Mucosa of gallbladder (tissue), 1 donor: ENCODE data around the gene SS18L1. TPM values are rescaled to one million over a fixed set of nuclear protein-coding genes. Genes with fewer than 3 reads are reported as not detected.

Experiments used
- DNase-seq: peaks from one replicate; pipeline ENCODE4 v3.0.0-alpha.2; 2020; ENCODE audit warnings: low spot score
- total RNA-seq: library from RNA; stranded (reverse); gene quantifications from one replicate; pipeline ENCODE4 v1.2.1, GENCODE V29; 2021
- donor health status: DM: no; HTN: no; CAD: no.

The SS18L1 gene
- total RNA-seq, 1 donor from 2014 or later: 14.2 TPM

DNA sequence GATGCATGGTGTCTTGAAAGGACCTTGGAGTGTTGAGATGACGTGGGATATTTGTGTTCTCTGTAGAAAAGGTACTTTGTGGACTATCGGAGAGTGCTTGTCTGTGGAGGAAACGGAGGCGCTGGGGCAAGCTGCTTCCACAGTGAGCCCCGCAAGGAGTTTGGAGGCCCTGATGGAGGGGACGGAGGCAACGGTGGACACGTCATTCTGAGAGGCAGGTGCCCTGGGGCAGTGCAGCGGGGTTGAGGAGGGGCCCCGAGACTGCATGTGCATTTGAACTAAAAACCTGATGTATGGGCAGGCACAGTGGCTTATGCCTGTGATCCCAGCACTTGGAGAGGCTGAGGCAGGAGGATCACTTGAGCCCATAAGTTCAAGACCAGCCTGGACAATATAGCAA lies 52.2 kb downstream of the SS18L1 start:
- DNase-seq: no peak

DNA sequence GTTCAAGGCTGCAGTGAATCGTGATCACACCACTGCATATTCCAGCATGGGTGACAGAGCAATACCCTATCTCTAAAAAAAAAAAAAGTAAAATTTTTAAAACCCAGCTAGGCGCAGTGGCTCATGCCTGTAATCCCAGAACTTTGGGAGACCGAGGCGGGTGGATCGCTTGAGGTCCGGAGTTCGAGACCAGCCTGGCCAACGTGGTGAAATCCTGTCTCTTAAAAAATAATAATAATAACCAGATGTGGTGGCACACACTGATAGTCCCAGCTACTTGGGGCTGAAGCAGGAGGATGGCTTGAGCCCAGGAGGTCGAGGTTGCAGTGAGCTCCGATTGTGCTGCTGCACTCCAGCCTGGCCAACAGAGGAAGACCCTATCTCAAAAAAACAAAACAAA lies 52.7 kb downstream of the SS18L1 start:
- no peak for DNase-seq

DNA sequence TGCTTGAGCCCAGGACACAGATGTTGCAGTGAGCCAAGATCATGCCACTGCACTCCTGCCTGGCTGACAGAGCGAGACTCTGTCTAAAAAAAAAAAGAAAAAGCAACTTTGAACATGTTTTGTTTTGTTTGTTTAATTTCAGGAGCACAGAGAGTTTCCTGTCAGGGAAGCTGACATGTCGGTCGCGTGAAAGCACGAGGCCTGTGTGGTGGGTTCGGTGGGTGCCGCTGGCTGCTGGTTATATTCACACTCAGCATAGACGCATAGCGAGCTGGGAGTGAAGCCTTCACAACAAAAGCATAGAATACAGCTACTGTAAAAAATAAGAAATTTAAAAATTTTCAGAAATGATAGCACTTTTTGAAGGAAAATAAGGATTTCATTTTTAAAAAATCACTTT lies 53.7 kb downstream of the SS18L1 start:
- no peak for DNase-seq

DNA sequence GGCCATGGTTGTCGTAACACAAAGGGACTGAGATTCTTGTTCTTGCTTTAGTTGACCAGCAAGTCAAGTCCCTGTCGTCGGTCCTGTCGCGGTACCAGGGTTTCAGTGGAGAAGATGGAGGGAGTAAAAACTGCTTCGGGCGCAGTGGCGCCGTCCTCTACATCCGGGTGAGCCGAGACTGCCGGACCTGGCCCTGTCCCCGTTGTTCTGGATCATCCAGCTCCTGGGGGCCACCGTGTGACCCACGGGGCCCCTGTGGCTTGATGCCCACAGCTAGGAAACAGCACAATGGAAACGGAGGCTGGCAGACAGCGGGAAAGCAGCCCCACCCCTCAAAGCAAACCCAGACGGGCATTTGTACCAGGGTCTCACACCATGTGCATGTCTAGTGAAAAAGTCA lies 54.2 kb downstream of the SS18L1 start:
- no peak for DNase-seq

DNA sequence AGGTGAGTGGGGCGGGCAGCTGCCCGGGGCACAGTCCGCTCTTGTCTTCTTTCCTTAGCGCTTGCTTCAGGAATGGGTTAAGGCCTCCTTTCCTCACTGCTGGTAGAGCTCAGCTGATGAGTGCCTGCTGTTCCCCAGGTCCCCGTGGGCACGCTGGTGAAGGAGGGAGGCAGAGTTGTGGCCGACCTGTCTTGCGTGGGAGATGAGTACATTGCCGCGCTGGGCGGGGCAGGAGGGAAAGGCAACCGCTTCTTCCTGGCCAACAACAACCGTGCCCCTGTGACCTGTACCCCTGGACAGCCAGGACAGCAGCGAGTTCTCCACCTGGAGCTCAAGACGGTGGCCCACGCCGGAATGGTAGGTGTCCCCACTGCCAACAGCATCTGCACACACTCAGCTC lies 54.9 kb downstream of the SS18L1 start:
- no peak for DNase-seq

DNA sequence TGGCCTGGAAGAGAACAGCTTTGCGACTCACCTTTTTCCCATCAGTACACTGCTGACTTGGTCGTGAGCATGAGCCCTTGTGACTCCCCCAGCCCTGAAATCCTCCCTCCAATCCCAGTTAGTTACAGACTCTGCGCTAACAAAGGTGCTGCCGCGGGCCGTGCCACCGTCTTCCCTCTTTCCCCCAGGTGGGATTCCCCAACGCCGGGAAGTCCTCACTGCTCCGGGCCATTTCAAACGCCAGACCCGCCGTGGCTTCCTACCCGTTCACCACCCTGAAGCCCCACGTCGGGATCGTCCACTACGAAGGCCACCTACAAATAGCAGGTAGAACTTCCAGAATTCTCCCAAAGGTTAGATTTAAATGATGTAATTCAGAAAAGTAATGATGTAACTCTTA lies 55.4 kb downstream of the SS18L1 start:
- DNase-seq: no peak

DNA sequence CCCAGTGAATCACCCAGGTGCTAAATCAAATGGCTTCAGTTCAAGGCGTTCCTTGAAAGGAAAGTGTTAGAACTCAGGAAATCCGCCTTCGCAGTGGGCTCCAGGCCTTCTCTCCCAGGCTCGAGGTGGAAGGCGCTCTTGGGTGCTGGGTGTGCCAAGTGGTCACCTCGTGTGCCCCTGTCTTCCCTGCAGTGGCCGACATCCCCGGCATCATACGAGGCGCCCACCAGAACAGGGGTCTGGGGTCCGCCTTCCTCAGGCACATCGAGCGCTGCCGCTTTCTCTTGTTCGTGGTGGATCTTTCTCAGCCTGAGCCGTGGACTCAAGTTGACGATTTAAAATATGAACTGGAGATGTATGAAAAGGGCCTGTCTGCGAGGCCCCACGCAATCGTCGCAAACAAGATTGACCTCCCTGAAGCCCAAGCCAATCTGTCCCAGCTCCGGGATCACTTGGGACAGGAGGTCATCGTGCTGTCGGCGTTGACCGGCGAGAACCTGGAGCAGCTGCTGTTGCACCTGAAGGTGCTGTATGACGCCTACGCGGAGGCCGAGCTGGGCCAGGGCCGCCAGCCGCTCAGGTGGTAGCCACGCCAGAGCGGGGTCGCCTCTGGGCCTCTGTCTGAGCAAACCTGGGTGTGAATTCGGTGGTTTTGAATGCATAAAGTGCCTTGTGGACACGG lies 57.1 kb downstream of the SS18L1 start:
- DNase-seq: no peak

DNA sequence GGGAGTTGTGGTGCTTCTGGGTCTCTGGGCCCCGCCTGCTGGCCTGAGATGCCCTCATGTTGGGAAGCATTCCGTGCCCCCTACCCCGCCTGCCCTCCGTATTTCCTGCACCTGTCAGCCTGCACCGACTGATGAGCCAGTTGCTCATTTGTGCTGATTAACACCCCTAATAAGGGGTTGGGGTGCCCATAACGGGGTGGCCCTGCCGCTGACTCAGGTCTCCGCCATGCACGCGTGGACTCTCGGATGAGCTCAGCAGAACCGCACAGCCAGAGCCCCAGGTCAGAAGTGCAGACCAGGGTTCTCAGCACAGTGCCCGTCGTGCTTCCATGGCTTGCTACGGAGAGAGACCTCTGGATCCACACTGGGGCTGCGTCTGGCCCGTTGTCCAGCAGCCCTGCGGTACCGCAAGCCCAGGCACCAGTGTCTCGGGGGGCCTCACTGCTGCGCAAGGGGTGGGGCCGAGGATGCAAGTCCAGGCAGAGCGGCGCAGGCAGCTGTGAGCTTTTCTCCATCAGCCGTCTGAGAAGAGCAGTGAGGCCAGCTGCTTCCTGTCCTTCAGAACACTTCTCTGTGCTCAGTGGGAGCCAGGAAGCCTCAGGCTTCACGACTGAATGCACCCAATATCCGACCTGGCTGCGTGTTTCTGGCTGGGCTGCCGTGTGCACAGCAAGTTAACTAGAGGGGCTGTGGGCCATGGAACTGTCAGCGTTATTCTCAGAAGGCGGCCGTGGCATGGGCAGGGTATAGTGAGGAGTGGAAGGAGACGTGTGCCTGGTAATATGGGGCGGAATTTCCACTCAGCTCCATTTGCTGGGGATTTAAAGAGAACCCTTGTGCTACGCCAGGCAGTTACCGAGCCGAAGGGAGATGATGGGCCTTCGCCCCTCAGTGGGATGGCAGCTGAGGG lies 57.9 kb downstream of the SS18L1 start:
- DNase-seq: no peak

DNA sequence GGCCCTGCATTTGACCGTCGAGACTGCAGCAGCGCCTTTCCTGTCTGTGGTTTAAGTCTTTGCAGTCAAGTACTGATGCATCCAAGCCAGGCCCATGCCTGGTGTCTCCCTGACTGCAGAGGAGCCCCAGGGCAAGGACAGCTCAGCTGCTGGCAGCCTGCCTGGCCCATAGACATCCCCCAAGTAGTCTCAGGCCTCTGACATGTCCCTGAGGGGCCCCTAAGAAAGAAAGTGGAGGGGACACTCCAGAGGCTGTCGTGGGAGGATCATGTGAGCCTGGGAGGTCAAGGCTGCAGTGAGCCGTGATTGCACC lies 58.5 kb downstream of the SS18L1 start:
- no peak for DNase-seq

DNA sequence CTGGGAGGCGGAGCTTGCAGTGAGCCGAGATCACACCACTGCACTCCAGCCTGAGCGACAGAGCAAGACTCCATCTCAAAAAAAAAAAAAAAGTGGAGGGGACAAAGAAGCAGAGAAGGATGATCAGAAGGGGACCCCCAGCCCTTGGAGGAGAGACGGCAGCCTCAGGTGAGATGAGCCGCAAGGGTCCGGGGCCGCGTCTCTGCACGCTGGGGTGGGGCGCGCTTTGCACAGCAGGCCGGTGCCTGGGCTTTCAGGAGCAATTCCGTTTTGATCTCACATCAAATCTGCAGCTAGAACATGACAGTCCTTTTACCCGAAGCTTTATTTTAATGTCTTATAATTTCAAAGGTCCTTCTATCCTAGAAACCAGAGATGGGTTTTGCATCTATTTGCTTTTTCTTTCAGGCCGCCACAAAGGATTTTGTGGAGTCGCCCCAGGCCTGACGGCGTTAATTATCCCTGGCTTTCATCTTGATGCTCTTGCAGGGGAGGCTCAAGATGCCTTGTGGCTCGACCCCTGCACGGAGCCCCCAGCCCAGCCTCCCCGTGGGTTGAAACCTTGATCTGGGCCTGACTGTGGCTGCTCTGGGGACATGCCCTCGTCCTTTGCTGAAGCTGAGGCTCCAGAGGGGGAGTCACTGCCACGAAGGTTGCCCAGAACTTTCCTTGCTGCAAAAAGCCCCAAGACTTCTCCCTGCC lies 59.3 kb downstream of the SS18L1 start:
- DNase-seq: no peak

DNA sequence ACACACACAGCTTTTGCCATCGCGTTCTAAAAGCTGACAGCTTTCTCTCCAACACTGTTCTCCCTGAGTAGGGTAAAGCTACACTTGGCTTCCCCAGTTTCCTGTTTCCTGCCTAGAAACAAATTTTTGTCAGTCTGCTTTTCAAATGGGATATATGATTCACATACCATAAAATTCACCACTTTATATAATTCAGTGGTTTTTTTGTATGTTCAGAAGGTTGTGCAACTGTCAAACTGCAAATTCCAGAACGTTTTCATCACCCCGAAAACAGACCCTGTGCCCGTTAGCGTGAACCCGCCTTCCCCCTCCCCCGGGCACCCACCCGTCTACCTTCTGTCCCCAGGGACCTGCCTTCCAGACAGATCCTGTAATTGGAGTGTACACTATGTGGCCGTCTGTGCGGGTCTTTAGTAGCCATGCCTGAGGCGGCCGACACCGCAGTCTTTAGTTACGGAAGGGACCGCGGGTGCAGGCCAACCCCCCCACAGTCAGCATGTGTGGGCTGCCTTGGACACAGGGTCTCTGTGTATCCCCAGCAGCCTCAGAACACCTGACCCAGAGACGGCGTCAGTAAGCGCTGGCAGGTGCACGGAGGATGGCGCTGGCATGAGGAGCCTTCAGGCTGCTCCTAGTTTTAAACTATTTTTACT lies 59.9 kb downstream of the SS18L1 start:
- DNase-seq: no peak

DNA sequence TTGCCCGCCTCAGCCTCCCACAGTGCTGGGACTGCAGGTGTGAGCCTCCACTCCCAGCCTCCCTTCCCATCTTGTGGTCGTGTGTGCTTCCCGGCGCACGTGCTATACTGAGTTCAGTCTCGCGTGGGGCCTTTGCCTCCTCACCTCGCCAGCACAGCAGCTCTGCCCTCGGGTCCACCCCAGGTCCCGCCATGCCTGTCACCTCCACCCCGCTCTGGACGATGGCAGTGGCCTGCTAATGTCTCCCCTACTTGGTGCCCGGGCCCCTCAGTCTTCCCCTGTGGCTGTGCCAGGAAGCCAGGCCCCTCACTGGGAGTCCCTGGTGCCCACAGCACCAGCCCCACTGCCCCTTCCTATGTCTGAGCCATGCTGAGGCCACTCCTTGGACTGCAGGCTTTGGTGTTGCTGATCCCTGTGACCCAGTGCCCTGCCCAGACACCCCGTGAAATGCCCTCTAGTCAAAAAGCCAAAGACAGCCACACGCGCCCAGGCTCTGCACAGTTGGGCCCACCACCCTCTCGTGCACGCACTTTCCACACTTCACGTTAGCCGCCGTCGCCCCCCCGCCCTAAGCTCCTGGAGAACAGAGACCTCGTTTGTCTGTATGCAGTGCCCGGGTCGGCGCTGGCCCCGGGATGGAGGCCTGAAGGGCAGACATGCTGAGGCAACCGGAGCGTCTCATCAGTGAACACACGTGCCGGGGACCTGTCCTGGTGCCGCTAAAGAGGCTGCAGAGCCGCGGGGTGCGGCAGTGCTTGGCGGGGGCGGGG lies 62.2 kb downstream of the SS18L1 start:
- no peak for DNase-seq

DNA sequence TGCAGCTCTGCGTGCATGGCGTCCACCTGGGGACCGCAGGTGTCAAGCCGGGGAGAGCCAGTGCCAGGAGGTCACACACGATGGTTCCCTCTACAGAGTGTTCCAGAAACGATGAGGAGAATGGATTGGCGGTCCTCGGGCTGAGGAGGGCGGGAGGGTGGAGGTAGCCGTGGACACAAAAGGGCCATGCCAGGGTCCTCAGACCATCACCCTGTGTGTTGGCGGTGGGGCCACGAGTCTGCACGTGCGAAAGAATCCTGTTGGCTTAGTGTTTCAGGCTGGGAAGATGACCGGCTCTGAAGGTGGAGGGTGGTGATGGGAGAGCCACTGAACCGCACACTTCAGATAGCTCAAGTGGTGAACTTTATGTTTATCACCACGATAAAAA lies 62.8 kb downstream of the SS18L1 start:
- DNase-seq: no peak

DNA sequence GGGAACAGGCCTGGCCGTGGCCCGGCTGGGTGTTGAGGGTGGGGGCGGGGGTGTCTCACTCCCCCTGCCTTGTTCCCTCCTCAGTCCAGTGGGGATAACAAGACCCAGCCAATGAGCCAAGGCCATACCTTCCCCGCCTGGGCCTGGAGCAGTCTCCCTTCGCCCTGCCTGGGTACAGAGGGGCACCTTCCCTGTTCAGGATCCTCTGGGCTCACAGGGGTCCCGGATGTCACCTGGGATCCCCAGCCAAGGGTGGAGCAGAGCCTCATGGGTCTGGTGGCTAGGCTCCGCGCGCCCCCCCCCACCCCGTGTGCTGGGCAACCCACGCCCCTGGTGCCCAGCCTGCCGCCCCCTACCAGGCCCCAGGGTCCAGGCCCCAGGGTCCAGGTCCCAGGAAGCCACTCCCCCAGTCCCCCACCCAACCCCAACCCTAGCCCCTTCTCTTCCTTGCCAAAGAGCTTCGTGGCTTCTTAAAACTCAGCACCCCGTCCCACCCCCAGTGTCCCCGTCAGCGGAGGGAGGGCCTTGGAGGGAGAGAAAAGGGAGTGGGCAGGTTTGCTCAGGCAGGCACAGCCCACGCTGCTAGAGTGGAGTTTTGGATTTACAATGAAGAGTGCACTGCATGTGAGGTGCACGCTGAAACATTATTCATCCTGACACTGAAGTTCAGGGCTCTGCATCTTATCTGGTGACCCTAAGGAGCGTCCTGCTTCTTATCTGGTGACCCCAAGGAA lies 64.7 kb downstream of the SS18L1 start:
- DNase-seq: no peak

DNA sequence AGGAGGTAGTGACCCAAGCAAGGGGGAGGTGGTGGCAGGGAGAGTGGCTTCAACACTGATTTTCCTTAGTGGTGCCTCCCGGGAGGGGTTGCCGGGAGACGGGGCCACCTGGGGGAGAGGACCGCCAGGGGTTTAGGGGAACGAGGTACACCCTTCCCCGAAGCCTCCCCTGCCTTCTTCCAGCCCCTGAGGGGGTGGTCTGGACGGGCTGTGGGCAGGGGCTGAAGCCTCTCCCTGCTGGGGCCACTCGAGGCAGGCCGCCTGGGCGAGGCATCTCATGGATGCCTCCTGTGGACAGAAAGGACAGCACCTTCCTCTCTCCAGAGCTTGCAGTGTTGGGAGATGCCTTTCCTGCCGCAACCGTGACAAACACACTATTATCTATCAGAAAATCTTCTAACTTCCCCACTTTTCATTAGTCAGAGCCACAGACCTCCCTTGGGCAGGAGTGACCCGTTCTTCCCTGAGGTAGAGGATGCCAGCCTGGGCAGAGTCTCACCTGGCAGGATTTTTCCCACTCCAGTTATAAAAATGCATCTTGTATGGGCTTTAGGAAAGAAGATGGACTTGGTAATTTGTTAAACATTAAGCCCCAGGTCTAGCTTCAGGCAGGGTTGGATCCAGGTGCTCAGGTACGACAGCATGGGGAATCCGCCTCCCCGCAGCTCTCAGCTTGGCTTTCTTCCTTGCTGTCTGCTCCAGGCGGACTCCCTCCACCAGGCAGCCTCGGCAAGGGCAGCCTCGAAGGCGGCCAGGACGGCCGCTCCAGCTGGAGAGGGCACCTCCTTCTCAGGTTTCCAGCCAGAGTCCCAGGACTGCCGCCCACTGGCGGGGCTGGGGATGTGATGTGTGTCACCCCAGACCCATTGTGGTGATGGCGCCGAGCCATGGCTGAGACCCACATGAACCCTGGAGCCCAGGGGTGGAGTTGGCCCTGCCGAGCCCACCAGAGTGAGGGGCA lies 65.5 kb downstream of the SS18L1 start:
- no peak for DNase-seq

DNA sequence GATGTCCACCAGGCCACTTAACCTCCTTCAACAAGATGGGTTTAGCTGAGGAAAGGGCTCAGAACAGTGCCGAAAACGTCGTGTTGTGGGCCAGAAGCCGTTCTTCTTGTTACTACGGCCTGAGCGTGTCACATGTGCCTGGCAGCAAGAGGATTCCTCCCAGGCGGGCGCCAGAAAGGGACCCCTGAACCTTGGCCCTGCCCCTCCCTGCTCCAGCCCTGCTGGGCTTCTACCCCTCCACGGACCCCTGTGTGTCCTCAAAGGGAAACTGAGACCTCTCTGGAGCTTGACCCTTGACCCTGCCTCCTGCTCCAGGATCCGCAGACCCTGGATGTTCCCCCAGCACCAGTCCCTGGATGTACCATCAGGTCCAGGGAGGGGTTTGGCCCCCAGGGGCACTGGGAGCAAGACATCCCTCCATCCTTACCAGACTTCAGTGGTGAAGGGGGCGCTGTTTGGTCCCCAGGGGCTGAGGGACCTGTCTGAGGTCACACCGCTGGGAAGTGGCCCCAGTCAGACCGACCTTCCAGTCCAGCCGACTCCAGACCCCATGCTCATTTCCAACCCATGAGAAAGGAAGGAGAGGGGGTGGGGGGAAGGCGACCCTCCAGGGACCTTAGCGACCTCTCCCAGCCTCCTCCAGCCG lies 66.4 kb downstream of the SS18L1 start:
- DNase-seq: no peak

DNA sequence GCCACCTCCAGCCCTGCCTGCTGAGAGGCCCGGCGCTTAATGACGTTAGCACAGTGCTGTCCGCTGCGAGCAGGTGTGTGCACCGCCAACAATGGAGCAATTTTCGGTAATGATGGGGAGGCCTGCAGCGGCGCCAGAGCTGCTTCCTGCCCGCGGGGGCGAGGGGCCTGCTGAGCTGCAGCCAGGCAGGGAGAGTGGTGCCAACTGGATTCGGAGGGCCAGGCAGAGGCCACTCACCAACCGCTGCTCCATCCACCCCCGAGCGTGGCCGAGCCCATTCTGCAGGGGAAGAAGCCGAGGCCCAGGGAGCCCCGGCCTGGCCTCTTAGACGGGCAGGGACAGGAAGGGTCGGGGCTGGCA lies 66.9 kb downstream of the SS18L1 start:
- DNase-seq: no peak

DNA sequence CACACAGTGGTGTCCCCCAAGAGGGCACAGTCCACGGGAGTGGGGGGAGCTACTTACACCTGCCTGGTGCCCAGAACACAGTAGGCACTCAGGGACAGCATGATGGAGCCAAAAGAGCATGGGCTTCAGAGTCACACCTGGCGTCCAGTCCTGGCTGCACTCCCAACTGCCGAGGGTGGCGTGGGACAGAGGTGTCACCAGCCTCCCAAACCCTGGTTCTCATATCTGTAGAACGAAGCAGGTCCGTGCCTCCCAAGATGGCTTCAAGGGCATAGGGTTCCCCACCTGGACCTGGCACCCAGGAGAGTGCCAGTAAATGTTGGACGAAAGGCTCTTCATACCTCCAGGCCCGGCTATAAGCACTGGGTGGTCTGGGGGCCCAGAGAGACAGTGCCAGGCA lies 67.6 kb downstream of the SS18L1 start:
- no peak for DNase-seq

DNA sequence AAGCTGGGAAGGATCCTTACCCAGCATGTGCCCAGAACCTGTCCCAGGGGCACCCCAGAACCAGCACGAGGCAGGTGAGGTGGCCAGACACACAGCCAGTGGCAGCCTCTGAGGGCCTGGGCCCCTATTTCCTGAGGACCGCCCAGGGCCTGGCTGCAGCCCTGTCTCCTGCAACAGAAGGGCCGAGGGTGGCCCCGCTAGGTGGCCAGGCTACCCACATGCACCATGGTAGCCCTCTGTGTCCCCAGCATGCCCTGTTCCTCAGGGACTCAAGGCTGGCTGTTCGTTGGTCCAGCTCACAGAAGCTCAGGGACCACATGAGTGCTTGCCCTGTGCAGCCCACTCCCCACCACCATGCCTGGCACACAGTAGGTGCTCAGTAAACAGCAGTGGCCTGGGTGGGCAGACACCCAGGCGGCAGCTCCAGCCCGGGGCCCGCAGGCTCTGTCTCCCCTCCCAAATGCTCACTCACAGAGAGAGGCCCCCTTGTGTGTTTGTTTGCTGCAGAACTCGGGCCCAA lies 68.3 kb downstream of the SS18L1 start:
- no peak for DNase-seq
